HEK293T (cell line): Measurements from ENCODE around the gene LHFPL5.

Experiments
- CTCF ChIA-PET: fragments of 350-600 bp; formaldehyde crosslinking; extraction: SDS; loops from one replicate; lab custom pipeline; 2021; ENCODE audit warnings: antibody characterized with exemption, inconsistent platforms; lab: Yijun Ruan, JAX
- POLR2A ChIA-PET: fragments of 350-600 bp; formaldehyde crosslinking; extraction: SDS; loops from one replicate; lab custom pipeline; 2020; ENCODE audit warnings: antibody characterized with exemption, inconsistent platforms; lab: Yijun Ruan, JAX
- DNase-seq: peaks from one replicate; pipeline ENCODE4 v3.0.0; 2012; ENCODE audit warnings: mixed read lengths; ENCODE audit errors: extremely low spot score
- ARNT ChIP-seq: fragments of 450-650 bp; IDR thresholded peaks from 2 replicates; pipeline ENCODE4 v1.6.1; 2017; ENCODE audit warnings: mild to moderate bottlenecking
- BHLHE40 ChIP-seq: fragments of 450-650 bp; IDR thresholded peaks from 2 replicates; pipeline ENCODE4 v1.6.1; 2016; ENCODE audit warnings: mild to moderate bottlenecking, moderate library complexity, borderline replicate concordance
- CTBP1 ChIP-seq: fragments of 450-650 bp; IDR thresholded peaks from 2 replicates; pipeline ENCODE4 v1.6.1; 2016; ENCODE audit warnings: borderline replicate concordance
- ELF4 ChIP-seq: fragments of 450-650 bp; IDR thresholded peaks from 2 replicates; pipeline ENCODE4 v1.6.1; 2017; ENCODE audit warnings: antibody characterized with exemption
- FOXA1 ChIP-seq: fragments of 450-650 bp; IDR thresholded peaks from 2 replicates; pipeline ENCODE4 v1.6.1; 2016; ENCODE audit warnings: mild to moderate bottlenecking
- FOXK2 ChIP-seq: fragments of 450-650 bp; IDR thresholded peaks from 2 replicates; pipeline ENCODE4 v1.6.1; 2016; ENCODE audit warnings: mild to moderate bottlenecking
- FOXM1 ChIP-seq: fragments of 450-650 bp; IDR thresholded peaks from 2 replicates; pipeline ENCODE4 v1.6.1; 2017; ENCODE audit warnings: mild to moderate bottlenecking, borderline replicate concordance
- HDGF ChIP-seq: fragments of 450-650 bp; IDR thresholded peaks from 2 replicates; pipeline ENCODE4 v1.6.1; 2017; ENCODE audit warnings: antibody characterized with exemption, borderline replicate concordance
- L3MBTL2 ChIP-seq: fragments of 450-650 bp; conservative IDR thresholded peaks from 2 replicates; pipeline ENCODE4 v1.6.1; 2016; ENCODE audit warnings: mild to moderate bottlenecking
- LEF1 ChIP-seq: fragments of 450-650 bp; IDR thresholded peaks from 2 replicates; pipeline ENCODE4 v1.6.1; 2017; ENCODE audit warnings: mild to moderate bottlenecking, borderline replicate concordance
- NFRKB ChIP-seq: fragments of 450-650 bp; IDR thresholded peaks from 2 replicates; pipeline ENCODE4 v1.6.1; 2016; ENCODE audit warnings: mild to moderate bottlenecking, moderate library complexity
- SP1 ChIP-seq: fragments of 450-650 bp; IDR thresholded peaks from 2 replicates; pipeline ENCODE4 v1.6.1; 2017
- SUZ12 ChIP-seq: fragments of 450-650 bp; IDR thresholded peaks from 2 replicates; pipeline ENCODE4 v1.6.1; 2016; ENCODE audit warnings: mild to moderate bottlenecking
- TARDBP ChIP-seq: fragments of 450-650 bp; IDR thresholded peaks from 2 replicates; pipeline ENCODE4 v1.6.1; 2016
- ZNF384 ChIP-seq: fragments of 450-650 bp; IDR thresholded peaks from 2 replicates; pipeline ENCODE4 v1.6.1; 2016
- TF ChIP-seq, protein P1 (sequence below): fragments of 450-650 bp; IDR thresholded peaks from 2 replicates; pipeline ENCODE4 v1.6.1; 2016

The LHFPL5 gene

DNA sequence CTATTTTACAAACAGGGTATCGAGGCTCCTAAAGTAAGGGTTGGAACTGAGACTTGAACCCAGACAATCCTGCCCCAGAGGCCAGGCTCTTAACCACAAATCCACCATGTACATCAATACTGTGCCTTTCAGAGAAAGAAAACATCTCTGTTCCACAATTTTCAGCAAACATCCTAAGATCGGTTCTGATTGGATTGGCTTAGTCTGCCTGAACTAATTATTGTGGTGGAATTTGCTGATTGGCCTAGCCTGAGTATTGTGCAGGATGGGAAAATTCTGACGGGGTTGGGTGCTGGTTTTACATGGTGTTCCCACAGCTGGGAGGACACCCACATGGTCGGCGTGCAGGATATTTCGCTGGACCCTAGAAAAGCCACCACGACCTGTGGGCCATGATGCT, 24.4 kb upstream of the LHFPL5 start, which contains the start of gene CLPSL1:
Gene CLPSL1, plus strand, starts transcription at position 301 of the 400 bp plus-strand sequence. Its CDS starts 92 bp downstream, at position 393.
- DNase-seq, result no peak
- ChIA-PET POLR2A (no interaction called here), CTCF (no interaction called here)
- TF ChIP-seq, protein P1, sequence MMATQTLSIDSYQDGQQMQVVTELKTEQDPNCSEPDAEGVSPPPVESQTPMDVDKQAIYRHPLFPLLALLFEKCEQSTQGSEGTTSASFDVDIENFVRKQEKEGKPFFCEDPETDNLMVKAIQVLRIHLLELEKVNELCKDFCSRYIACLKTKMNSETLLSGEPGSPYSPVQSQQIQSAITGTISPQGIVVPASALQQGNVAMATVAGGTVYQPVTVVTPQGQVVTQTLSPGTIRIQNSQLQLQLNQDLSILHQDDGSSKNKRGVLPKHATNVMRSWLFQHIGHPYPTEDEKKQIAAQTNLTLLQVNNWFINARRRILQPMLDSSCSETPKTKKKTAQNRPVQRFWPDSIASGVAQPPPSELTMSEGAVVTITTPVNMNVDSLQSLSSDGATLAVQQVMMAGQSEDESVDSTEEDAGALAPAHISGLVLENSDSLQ, result no peak
- TF ChIP-seq FOXM1 (no peak), FOXK2 (no peak), ZNF384 (no peak), ELF4 (no peak), TARDBP (no peak), SUZ12 (no peak), ARNT (no peak), NFRKB (no peak), FOXA1 (no peak), LEF1 (no peak), L3MBTL2 (no peak), BHLHE40 (no peak), SP1 (no peak), HDGF (no peak), CTBP1 (no peak)

DNA sequence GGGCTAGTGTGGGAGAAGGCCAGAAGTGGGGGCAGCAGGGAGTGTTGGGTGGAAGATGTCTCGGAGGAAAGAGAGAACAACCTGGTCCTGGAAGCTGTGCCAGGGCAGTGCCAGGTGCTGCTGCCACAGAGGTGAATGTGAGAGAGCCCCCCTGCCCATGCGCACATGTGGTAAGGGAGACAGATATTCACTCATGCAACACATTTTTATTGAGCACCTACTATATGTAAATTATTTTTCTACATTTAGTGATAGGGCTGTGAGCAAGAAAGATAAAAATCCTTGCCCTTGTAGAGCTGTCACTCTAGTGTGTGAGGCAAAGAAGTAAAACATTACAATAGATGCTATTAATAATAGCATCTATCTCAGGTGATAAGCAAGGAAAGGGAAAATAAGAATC, 23.9 kb upstream of the LHFPL5 start:
- DNase-seq, result no peak
- ChIA-PET CTCF (no interaction called here), POLR2A (no interaction called here)
- TF ChIP-seq, protein P1, result no peak
- TF ChIP-seq BHLHE40 (no peak), NFRKB (no peak), FOXA1 (no peak), FOXM1 (no peak), SP1 (no peak), SUZ12 (no peak), LEF1 (no peak), ARNT (no peak), L3MBTL2 (no peak), ELF4 (no peak), HDGF (no peak), TARDBP (no peak), FOXK2 (no peak), ZNF384 (no peak), CTBP1 (no peak)

DNA sequence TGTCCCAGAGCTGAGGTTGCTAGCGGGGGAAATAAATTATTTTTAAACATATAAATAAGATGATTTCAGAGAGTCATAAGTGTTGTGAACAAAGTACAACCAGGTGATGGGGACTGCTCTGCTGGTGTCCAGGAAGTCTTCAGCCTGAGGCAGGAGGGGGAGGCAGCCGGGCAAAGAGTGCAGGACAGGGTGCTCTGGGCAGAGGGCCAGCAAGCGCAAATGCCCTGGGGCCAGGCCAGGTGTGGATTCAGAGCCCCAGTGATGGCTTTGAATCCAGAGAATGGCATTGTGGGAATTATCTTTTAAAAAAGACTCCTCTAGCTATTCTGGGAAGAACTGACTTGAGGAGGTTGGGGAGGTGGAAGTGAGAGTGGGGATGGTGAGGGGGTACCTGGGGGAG, 22.7 kb upstream of the LHFPL5 start:
- DNase-seq, result no peak
- POLR2A ChIA-PET, result no interaction called here
- TF ChIP-seq ELF4 (no peak), SUZ12 (no peak), SP1 (no peak), NFRKB (no peak), CTBP1 (no peak), ZNF384 (no peak), FOXK2 (no peak), L3MBTL2 (no peak), ARNT (no peak), HDGF (no peak), FOXA1 (no peak), LEF1 (no peak), TARDBP (no peak), FOXM1 (no peak), BHLHE40 (no peak)
- TF ChIP-seq, protein P1, result no peak
- CTCF ChIA-PET, result no interaction called here

DNA sequence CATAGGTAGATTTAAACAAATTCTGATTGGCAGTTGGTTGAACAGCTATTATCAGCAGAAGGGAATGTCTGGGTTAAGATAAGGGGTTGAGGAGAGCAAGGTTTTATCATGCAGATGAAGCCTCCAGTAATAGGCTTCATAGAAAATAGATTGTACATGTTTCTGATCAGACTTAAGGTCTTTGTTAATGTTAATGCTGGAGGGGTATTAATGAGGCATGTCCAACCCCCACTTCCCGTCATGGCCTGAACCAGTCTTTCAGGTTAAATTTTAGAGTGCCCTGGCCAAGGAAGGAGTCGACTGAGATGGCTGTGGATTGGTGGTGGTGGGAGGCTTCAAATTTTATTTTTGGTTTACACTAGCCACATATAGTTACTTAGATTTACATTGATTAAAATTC, 21.0 kb upstream of the LHFPL5 start:
- TF ChIP-seq ZNF384, result no peak
- no peak for TF ChIP-seq L3MBTL2
- no peak for TF ChIP-seq FOXA1
- TF ChIP-seq SP1, result no peak
- TF ChIP-seq ELF4, result no peak
- no peak for TF ChIP-seq TARDBP
- TF ChIP-seq HDGF, result no peak
- TF ChIP-seq, protein P1, result no peak
- TF ChIP-seq SUZ12, result no peak
- no peak for TF ChIP-seq LEF1
- no peak for TF ChIP-seq FOXM1
- TF ChIP-seq NFRKB, result no peak
- TF ChIP-seq ARNT, result no peak
- TF ChIP-seq BHLHE40, result no peak
- TF ChIP-seq FOXK2, result no peak
- no peak for TF ChIP-seq CTBP1
- no peak for DNase-seq
- ChIA-PET POLR2A (no interaction called here), CTCF (interaction anchor here (0.6 kb wide), 1 partner anchor 1563 kb away, joined by 3 read pairs; no protein-coding TSS in a partner anchor)

DNA sequence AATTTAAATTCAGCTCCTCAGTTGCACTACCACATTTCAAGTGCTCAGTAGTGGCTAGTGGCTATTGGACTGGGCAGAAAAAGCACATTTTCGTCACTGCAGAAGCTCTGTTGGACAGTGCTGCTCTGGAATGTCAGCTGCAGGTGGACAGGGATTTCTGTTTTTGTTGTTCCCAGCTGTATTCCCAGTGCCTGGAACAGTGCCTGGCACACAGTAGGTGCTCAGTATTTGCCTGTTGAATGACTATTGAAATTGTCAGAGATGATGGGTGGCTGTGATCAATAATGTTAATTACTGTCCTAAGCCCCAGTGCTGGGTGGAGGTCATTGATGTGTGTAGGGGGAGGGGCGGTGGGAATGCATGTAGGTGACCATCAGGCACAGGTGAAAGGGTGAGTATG, 18.9 kb upstream of the LHFPL5 start:
- no peak for TF ChIP-seq L3MBTL2
- TF ChIP-seq SP1, result no peak
- TF ChIP-seq HDGF, result no peak
- TF ChIP-seq ARNT, result no peak
- TF ChIP-seq LEF1, result no peak
- TF ChIP-seq CTBP1, result no peak
- no peak for DNase-seq
- ChIA-PET CTCF (no interaction called here), POLR2A (no interaction called here)
